Measurements from ENCODE around the gene LSM6. TPM values are rescaled to one million over a fixed set of nuclear protein-coding genes. Genes with fewer than 3 reads are reported as not detected.

Gene LSM6
- polyA plus RNA-seq, 3 donors = 41.1 to 89.7 (median 66.2) TPM

- Histone ChIP-seq H3K27me3 (ENCODE audit: control insufficient read depth in 2 of 2, insufficient read depth in 2 of 2, low read length in 2 of 2) (peaks cover 0 to 5% of the 10 kb centered on the region in 2 donors), H3K4me1 (ENCODE audit: control insufficient read depth in 1 of 2, insufficient read depth in 2 of 2, low read length in 2 of 2) (no peaks in the 10 kb centered on the region), H3K4me3 (replicated peaks in 1 of 3; ENCODE audit: low read depth in 2 of 3, low read length in 3 of 3) (no peak overlapping the region), H3K9me3 (replicated peaks in 1 of 2; ENCODE audit: control insufficient read depth in 1 of 2, insufficient read depth in 1 of 2, low read length in 2 of 2) (no peaks in the 10 kb centered on the region), H3K79me2 (ENCODE audit: insufficient read depth, low read length) (no peaks in the 10 kb centered on the region), H3K27ac (ENCODE audit: low read depth in 1 of 2, low read length in 2 of 2) (no peak overlapping the region), H4K20me1 (ENCODE audit: insufficient read depth, low read length) (no peaks in the 10 kb centered on the region), H3K9ac (ENCODE audit: insufficient read depth, low read length, poor library complexity, severe bottlenecking) (no peak overlapping the region), H3K36me3 (replicated peaks in 1 of 2; ENCODE audit: control insufficient read depth in 1 of 2, insufficient read depth in 2 of 2, low read length in 2 of 2) (no peaks in the 10 kb centered on the region), H3K4me2 (replicated peaks; ENCODE audit: extremely low read depth, low read length, poor library complexity, severe bottlenecking) (no peak overlapping the region), H2AFZ (ENCODE audit: insufficient read depth, low read depth, low read length, poor library complexity, severe bottlenecking) (no peak overlapping the region)
- intact Hi-C loops (cut with micrococcal nuclease) = no loop called here
- no peaks in the 10 kb centered on the region for H3K36me3 Mint-ChIP-seq
- no peak overlapping the region for H3K4me3 Mint-ChIP-seq
- H3K27ac Mint-ChIP-seq = no peak overlapping the region
- no peak for DNase-seq
- peaks cover 4% of the 10 kb centered on the region for H3K4me1 Mint-ChIP-seq
- H3K9me3 Mint-ChIP-seq = peaks cover 0 to 2% (median 0%) of the 10 kb centered on the region in 7 donors
- H3K27me3 Mint-ChIP-seq (ENCODE audit: low read depth in 3 of 3) = peaks cover 13 to 20% (median 16%) of the 10 kb centered on the region in 3 donors
- 93% methylated on average over 3 of the region's 8 CpGs for WGBS (ENCODE audit: insufficient coverage)
- no peak for TF ChIP-seq CTCF (IDR thresholded peaks at IDR 0.05)
Measured at GRCh38 chr4:146134761-146135445, 40.6 kb upstream of the LSM6 start.

- Mint-ChIP-seq H3K9me3 (no peaks in the 10 kb centered on the region), H3K4me3 (no peak overlapping the region), H3K4me1 (peaks cover 4% of the 10 kb centered on the region), H3K27me3 (ENCODE audit: low read depth in 3 of 3) (peaks cover 14 to 20% (median 16%) of the 10 kb centered on the region in 3 donors), H3K27ac (no peak overlapping the region), H3K36me3 (no peaks in the 10 kb centered on the region)
- H3K9ac ChIP-seq (ENCODE audit: insufficient read depth, low read length, poor library complexity, severe bottlenecking) = no peak overlapping the region
- no peak overlapping the region for H2AFZ ChIP-seq (ENCODE audit: insufficient read depth, low read depth, low read length, poor library complexity, severe bottlenecking)
- H3K4me3 ChIP-seq (replicated peaks in 1 of 3; ENCODE audit: low read depth in 2 of 3, low read length in 3 of 3) = no peak overlapping the region
- H3K9me3 ChIP-seq (replicated peaks in 1 of 2; ENCODE audit: control insufficient read depth in 1 of 2, insufficient read depth in 1 of 2, low read length in 2 of 2) = no peaks in the 10 kb centered on the region
- no peaks in the 10 kb centered on the region for H3K36me3 ChIP-seq (replicated peaks in 1 of 2; ENCODE audit: control insufficient read depth in 1 of 2, insufficient read depth in 2 of 2, low read length in 2 of 2)
- DNase-seq = no peak
- WGBS (ENCODE audit: insufficient coverage) = 100% methylated on average over 1 of the region's 2 CpGs
- H3K79me2 ChIP-seq (ENCODE audit: insufficient read depth, low read length) = no peaks in the 10 kb centered on the region
- H3K27ac ChIP-seq (ENCODE audit: low read depth in 1 of 2, low read length in 2 of 2) = no peak overlapping the region
- TF ChIP-seq CTCF (IDR thresholded peaks at IDR 0.05) = no peak
- H3K4me2 ChIP-seq (replicated peaks; ENCODE audit: extremely low read depth, low read length, poor library complexity, severe bottlenecking) = no peak overlapping the region
- H3K27me3 ChIP-seq (ENCODE audit: control insufficient read depth in 2 of 2, insufficient read depth in 2 of 2, low read length in 2 of 2) = peaks cover 0 to 9% of the 10 kb centered on the region in 2 donors
- no peaks in the 10 kb centered on the region for H3K4me1 ChIP-seq (ENCODE audit: control insufficient read depth in 1 of 2, insufficient read depth in 2 of 2, low read length in 2 of 2)
- no peaks in the 10 kb centered on the region for H4K20me1 ChIP-seq (ENCODE audit: insufficient read depth, low read length)
- intact Hi-C loops (cut with micrococcal nuclease) = no loop called here
Measured at GRCh38 chr4:146135941-146136340, 39.6 kb upstream of the LSM6 start.

Measured in CD14-positive monocyte (primary cell).